H1 (cell line): ENCODE measurements around the gene DUXA. TPM values are rescaled to one million over a fixed set of nuclear protein-coding genes. Genes with fewer than 3 reads are reported as not detected.

Experiments
- ASH2L ChIP-seq: fragments of 200-600, 300-600 bp; sonication (generic); IDR thresholded peaks from one replicate; pipeline ENCODE4 v1.7.1; 2017; ENCODE audit warnings: low read length
- CBX5 ChIP-seq: fragments of 300-800, 300-1000 bp; sonication (generic); IDR thresholded peaks from 2 replicates; pipeline ENCODE4 v1.7.1; 2016; ENCODE audit warnings: antibody characterized with exemption, low read length, low read depth
- CHD1 ChIP-seq: IDR thresholded peaks from 2 replicates; pipeline ENCODE4 v1.6.1; 2012; ENCODE audit warnings: low read depth, low read length, improper control_type of control experiment
- KDM4A ChIP-seq: IDR thresholded peaks from one replicate; pipeline ENCODE4 v1.7.1; 2012; ENCODE audit warnings: low read depth, mild to moderate bottlenecking, moderate library complexity, low read length, inconsistent platforms; ENCODE audit not compliant: severe bottlenecking
- SUZ12 ChIP-seq: fragments of 200-600 bp; sonication (generic); IDR thresholded peaks from 2 replicates; pipeline ENCODE4 v1.6.1; 2012; ENCODE audit warnings: mild to moderate bottlenecking, inconsistent platforms, low read length, moderate library complexity, mixed read lengths
- ZNF274 ChIP-seq: IDR thresholded peaks from 2 replicates; pipeline ENCODE4 v1.7.0; 2012; ENCODE audit warnings: low read length, borderline replicate concordance; ENCODE audit errors: extremely low read depth
- polyA plus RNA-seq, 7 experiments: library from polyadenylated mRNA; depleted of rRNA in 3 of 7; stranded (reverse) in 5 of 7; unstranded in 2 of 7; fragments of >200 nt in 5 of 7; fragments of 200-250 nt in 2 of 7; gene quantifications; 1 replicate in 5 of 7; 2 replicates in 1 of 7; 4 replicates in 1 of 7; pipeline versions ENCODE4 v1.2.1 to v1.2.3, GENCODE V29; 2011 to 2013; ENCODE audit warnings: missing spikeins in 2 of 7, mixed read lengths in 2 of 7
- total RNA-seq: library from RNA; stranded (reverse); fragmentation: NEBNext Ultra II Directional; extraction: Animal tissue kit (Norgen Biotek cat#: 25700); gene quantifications from 2 replicates; pipeline ENCODE4 v1.2.1, GENCODE V29; 2021

DUXA gene
- total and polyA plus RNA-seq, 2 of the 8 experiments (the other 6 are each of a cell fraction or from before 2014, with no cell fraction given) = not detected

DNA sequence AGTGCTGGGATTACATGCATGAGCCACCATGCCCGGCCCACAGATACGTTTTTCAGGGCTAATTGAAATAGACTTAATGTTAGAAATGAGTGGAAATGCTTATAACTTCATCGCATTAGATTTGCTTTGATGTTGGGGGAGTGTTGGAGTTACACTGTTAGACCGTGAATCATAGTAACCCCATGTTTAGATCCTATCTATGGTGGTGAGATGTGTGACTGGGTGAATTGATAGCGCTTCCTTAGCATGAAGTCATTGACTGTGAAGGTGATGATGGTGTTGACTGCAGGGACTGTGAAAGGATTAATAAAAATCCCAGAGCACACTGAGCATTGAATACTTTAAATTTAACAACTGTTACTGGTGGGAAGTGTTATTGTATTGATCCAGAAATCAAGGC lies 25.7 kb upstream of the DUXA start (continued):
- TF ChIP-seq SUZ12 = no peak
- TF ChIP-seq ZNF274 = no peak
- no peak for TF ChIP-seq KDM4A
- no peak for TF ChIP-seq ASH2L
- no peak for TF ChIP-seq CBX5
- no peak for TF ChIP-seq CHD1
